Psoas muscle (tissue), 8 donors: ENCODE data around the gene APOBEC3F. TPM values are rescaled to one million over a fixed set of nuclear protein-coding genes. Genes with fewer than 3 reads are reported as not detected.
"Not testable (repeated sequence)": the region's sequence is repeated elsewhere in the genome, so short reads cannot be mapped to it uniquely, and the experiment has no call there.

Experiments
- ATAC-seq, 4 donors: fragments of 200-7000 bp; cut with Tn5 transposase; one replicate each; pipeline ENCODE4 v1.9.1; 2020; ENCODE audit warnings: moderate library complexity in 3 of 4, mild to moderate bottlenecking in 2 of 4
- DNase-seq, 2 donors: peaks; one replicate each; pipeline ENCODE4 v3.0.0-alpha.2; 2020
- H3K27ac ChIP-seq: fragments of 200-600 bp; one replicate; pipeline ENCODE4 v1.8.0; 2022
- H3K27me3 ChIP-seq, 3 donors: fragments of 200-600 bp in 1 of 3; one replicate each; pipeline versions ENCODE4 v1.6.1 to v1.8.0; 2013 to 2022; ENCODE audit warnings: low read length in 2 of 3, mild to moderate bottlenecking in 2 of 3, moderate library complexity in 1 of 3; ENCODE audit not compliant: insufficient read depth in 3 of 3
- H3K36me3 ChIP-seq, 2 donors: fragments of 200-600 bp in 1 of 2; one replicate each; pipeline versions ENCODE4 v1.6.1 to v1.8.0; 2013 to 2022; ENCODE audit warnings: low read depth in 1 of 2, mild to moderate bottlenecking in 1 of 2, moderate library complexity in 1 of 2; ENCODE audit not compliant: insufficient read depth in 1 of 2
- H3K4me1 ChIP-seq: fragments of 200-600 bp; one replicate; pipeline ENCODE4 v1.8.0; 2022
- H3K4me3 ChIP-seq: fragments of 200-600 bp; one replicate; pipeline ENCODE4 v1.8.0; 2022; ENCODE audit warnings: mild to moderate bottlenecking
- H3K9me3 ChIP-seq: fragments of 200-600 bp; one replicate; pipeline ENCODE4 v1.8.0; 2022
- WGBS, 3 donors: extraction: QIAGEN DNeasy Blood & Tissue Kit; methylation state at CpG; one replicate each; pipeline versions ENCODE4 v1.1.6 to v1.1.7; 2013; 5-methylcytosine and 5-hydroxymethylcytosine counted together
- intact Hi-C, 2 donors: fragments of 100-400 bp; cut with DNase I; formaldehyde crosslinking; loops; one replicate each; pipeline versions ENCODE4 v1.11.0 to v1.14.2; 2022
- polyA plus RNA-seq, 3 donors: library from polyadenylated mRNA; stranded (reverse); fragments of 200-250 nt; gene quantifications; one replicate each; pipeline ENCODE4 v1.2.3, GENCODE V29; 2013
- total RNA-seq, 4 donors: library from RNA; stranded (reverse); fragmentation: NEBNext Ultra II Directional in 2 of 4; extraction: Animal tissue kit (Norgen Biotek cat#: 25700) in 2 of 4; gene quantifications; one replicate each; pipeline versions ENCODE4 v1.2.1 to v1.2.4, GENCODE V29; 2021 to 2023
- TF ChIP-seq, protein P1 (sequence below): fragments of 200-600 bp; IDR thresholded peaks from one replicate; pipeline ENCODE4 v1.8.0; 2022; ENCODE audit warnings: antibody characterized with exemption
- donor health status: healthy with polysubstance abuse.
- donor health status: DM: no; HTN: no; CAD: no; lungs with moderate emphysema.
- donor health status: Bipolar disorder and iron deficiency.
- donor health status: healthy.
- donor health status: DM: yes; HTN: yes; CAD: no.
- donor health status: DM: no; HTN: no; CAD: no.
- donor health status: DM: no; HTN: no; CAD: no.
- donor health status: DM: yes; HTN: yes; CAD: no.

Gene APOBEC3F
- total and polyA plus RNA-seq, 7 donors = 0.06 to 1.4 (median 0.50) TPM

GRCh38 chr22:39039306-39040126 is 1.1 kb upstream of the APOBEC3F start:
- no peak for DNase-seq

GRCh38 chr22:39040155-39040537 is 518 bp upstream of the APOBEC3F start:
- peak overlapping the region; percentile 62 for H3K4me3 ChIP-seq
- H3K27me3 ChIP-seq, H3K4me1 ChIP-seq, H3K36me3 ChIP-seq, DNase-seq, intact Hi-C loops, H3K9me3 ChIP-seq, H3K27ac ChIP-seq: not testable (repeated sequence)
- 21 to 59% (median 48%) methylated on average over 4 to 13 of the region's 14 CpGs for WGBS, 3 donors
- ATAC-seq = peak in 2 of 4 donors; percentile 11 to 23

More at GRCh38 chr22:39039306-39040126, 1.1 kb upstream of the APOBEC3F start:
- WGBS, 3 donors = 90 to 97% (median 92%) methylated on average over 19 of the region's 19 CpGs
- H3K27me3 ChIP-seq = no peaks in the 10 kb centered on the region
- no peaks in the 10 kb centered on the region for H3K4me1 ChIP-seq
- H3K27ac ChIP-seq = no peak overlapping the region
- H3K9me3 ChIP-seq = no peaks in the 10 kb centered on the region
- no peak overlapping the region for H3K4me3 ChIP-seq
- intact Hi-C loops = no loop called here
- no peak for ATAC-seq
- H3K36me3 ChIP-seq = no peaks in the 10 kb centered on the region
- TF ChIP-seq, protein P1, sequence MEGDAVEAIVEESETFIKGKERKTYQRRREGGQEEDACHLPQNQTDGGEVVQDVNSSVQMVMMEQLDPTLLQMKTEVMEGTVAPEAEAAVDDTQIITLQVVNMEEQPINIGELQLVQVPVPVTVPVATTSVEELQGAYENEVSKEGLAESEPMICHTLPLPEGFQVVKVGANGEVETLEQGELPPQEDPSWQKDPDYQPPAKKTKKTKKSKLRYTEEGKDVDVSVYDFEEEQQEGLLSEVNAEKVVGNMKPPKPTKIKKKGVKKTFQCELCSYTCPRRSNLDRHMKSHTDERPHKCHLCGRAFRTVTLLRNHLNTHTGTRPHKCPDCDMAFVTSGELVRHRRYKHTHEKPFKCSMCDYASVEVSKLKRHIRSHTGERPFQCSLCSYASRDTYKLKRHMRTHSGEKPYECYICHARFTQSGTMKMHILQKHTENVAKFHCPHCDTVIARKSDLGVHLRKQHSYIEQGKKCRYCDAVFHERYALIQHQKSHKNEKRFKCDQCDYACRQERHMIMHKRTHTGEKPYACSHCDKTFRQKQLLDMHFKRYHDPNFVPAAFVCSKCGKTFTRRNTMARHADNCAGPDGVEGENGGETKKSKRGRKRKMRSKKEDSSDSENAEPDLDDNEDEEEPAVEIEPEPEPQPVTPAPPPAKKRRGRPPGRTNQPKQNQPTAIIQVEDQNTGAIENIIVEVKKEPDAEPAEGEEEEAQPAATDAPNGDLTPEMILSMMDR = no peak

- Histone ChIP-seq H3K36me3 (no peaks in the 10 kb centered on the region), H3K27me3 (no peaks in the 10 kb centered on the region), H3K4me1 (no peaks in the 10 kb centered on the region), H3K27ac (no peak overlapping the region), H3K9me3 (no peaks in the 10 kb centered on the region), H3K4me3 (peak overlapping the region; percentile 62)
- DNase-seq = no peak
- intact Hi-C loops = no loop called here
- no peak for ATAC-seq
- TF ChIP-seq, protein P1 = no peak
- 93 to 98% (median 95%) methylated on average over 7 of the region's 7 CpGs for WGBS, 3 donors
These were observed 1.2 kb downstream of the APOBEC3F start for GRCh38 chr22:39041908-39042307.

GRCh38 chr22:39043063-39043462 is 2.4 kb downstream of the APOBEC3F start:
- intact Hi-C loops, ATAC-seq: not testable (repeated sequence)
- WGBS, 3 donors = 96 to 97% (median 97%) methylated on average over 14 to 16 of the region's 18 CpGs

GRCh38 chr22:39045136-39045535 is 4.5 kb downstream of the APOBEC3F start:
- H3K9me3 ChIP-seq, DNase-seq, H3K27ac ChIP-seq, H3K4me1 ChIP-seq, intact Hi-C loops, H3K27me3 ChIP-seq, ATAC-seq, H3K4me3 ChIP-seq, H3K36me3 ChIP-seq: not testable (repeated sequence)
- 84 to 90% (median 84%) methylated on average over 14 of the region's 14 CpGs for WGBS, 3 donors

More at GRCh38 chr22:39043063-39043462, 2.4 kb downstream of the APOBEC3F start:
- not testable (repeated sequence) for H3K9me3 ChIP-seq, H3K4me1 ChIP-seq, H3K36me3 ChIP-seq, DNase-seq, H3K27ac ChIP-seq, H3K27me3 ChIP-seq, H3K4me3 ChIP-seq

DNA sequence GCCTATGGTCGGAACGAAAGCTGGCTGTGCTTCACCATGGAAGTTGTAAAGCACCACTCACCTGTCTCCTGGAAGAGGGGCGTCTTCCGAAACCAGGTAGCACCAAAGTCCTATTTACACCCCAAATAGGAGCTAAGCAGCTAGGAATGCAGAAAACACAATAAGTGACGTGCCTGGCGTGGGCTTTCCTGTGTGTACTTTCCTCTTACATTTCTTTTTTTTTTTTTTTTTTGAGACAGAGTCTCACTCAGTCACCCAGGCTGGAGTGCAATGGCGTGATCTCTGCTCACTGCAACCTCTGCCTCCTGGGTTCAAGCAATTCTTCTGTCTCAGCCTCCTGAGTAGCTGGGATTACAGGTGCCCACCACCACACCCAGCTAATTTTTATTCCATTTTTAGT is 8.8 kb downstream of the APOBEC3F start:
- 80 to 86% (median 85%) methylated on average over 7 of the region's 7 CpGs for WGBS, 3 donors
- H3K4me1 ChIP-seq, ATAC-seq, H3K27ac ChIP-seq, H3K4me3 ChIP-seq, intact Hi-C loops, H3K27me3 ChIP-seq, DNase-seq, H3K9me3 ChIP-seq, H3K36me3 ChIP-seq: not testable (repeated sequence)

DNA sequence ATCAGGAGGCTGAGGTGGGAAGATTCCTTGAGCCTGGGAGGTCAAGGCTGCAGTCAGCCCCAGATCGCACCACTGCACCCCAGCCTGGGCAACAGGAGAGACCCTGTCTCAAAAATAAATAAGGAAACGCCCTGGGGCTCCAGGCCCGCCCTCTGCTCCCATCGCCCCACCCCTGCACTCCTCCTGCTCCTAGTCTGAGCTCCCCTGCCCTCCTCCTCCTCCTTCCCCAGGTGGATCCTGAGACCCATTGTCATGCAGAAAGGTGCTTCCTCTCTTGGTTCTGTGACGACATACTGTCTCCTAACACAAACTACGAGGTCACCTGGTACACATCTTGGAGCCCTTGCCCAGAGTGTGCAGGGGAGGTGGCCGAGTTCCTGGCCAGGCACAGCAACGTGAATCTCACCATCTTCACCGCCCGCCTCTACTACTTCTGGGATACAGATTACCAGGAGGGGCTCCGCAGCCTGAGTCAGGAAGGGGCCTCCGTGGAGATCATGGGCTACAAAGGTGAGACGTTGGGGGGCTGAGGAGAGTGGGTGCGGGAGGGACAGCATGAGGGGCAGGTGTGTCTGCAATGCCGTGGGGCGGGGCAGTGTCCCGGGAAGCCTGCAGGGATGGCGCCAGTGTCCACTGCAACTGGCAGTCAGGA is 11.3 kb downstream of the APOBEC3F start:
- ATAC-seq, H3K27me3 ChIP-seq, H3K36me3 ChIP-seq, H3K4me3 ChIP-seq, H3K4me1 ChIP-seq, H3K27ac ChIP-seq, H3K9me3 ChIP-seq, intact Hi-C loops, DNase-seq: not testable (repeated sequence)
- 78 to 80% (median 79%) methylated on average over 15 to 16 of the region's 18 CpGs for WGBS, 3 donors
